ENCODE results near the gene MBP.

MBP gene

DNA sequence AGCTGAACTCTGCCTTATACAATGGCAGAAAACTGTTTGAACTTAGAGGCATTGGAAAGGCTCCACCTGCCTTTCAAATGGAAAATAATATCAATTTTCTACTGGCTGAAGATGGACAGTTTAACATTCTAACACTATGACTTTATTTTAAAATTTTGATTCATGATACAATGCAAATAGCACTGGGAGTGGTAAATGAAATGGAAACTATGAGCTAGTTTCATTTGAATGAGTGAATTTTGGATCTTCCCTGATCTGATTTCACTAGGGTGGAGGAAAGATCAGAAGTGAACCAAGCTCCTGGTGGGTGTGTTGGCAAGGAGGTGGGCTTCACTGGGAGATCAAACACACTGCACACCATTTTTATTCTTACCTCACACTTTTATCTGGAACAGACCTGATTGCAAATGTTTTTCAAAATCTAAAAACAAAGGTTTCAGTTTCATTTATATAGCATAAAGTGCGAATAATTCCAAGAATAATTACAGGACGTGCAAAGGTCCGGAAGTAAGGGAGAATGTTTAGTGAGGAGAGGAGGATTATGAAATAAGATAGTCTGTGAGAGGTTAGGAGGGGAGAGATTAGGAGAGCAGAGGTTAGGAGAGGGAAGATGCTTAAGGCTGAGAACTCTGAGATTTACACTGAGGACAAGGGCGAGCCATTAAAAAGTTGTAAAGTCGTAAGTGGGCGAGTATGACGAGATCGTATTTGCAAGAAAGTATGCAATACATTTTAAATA is 18.6 kb upstream of the MBP start:
- DNase-seq (ENCODE audit: low read depth in 2 of 2): no peak

DNA sequence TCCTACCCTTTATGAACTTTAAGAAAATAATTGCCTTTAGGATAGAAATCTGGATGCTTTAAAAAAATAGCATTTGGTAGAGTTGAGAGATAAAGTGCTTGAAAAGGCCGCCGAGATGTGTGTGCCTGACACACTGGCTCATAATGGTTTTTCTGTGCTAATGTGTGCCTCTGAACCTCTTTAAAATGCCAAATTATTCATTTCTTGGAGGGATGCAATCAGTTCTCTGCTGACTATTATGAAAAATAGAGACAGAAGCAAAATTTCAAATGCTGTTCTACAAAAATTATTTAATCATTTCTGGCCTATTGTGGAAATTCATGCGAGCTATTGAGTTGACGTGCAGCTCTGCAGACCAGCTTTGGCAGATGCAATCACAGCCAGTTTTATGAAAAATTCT is 18.0 kb upstream of the MBP start:
- DNase-seq (ENCODE audit: low read depth in 2 of 2): no peak

DNA sequence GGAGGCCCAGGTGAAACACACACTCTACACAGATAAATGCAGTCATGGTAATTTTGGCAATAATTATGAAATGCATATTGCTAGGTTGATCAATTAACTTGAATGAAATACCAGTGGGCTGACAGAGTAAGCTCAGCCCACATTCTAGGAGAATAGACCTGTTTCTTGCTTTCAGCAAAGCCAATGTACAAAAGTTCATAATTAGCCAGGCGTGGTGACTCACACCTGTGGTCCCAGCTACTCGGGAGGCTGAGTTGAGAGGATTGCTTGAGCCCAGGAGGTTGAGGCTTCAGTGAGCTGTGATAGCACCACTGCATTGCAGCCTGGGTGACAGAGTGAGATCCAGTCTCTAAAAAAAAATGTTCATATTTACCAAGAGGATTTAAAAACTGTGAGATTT is 15.7 kb upstream of the MBP start:
- no peak for DNase-seq (ENCODE audit: low read depth in 2 of 2)

DNA sequence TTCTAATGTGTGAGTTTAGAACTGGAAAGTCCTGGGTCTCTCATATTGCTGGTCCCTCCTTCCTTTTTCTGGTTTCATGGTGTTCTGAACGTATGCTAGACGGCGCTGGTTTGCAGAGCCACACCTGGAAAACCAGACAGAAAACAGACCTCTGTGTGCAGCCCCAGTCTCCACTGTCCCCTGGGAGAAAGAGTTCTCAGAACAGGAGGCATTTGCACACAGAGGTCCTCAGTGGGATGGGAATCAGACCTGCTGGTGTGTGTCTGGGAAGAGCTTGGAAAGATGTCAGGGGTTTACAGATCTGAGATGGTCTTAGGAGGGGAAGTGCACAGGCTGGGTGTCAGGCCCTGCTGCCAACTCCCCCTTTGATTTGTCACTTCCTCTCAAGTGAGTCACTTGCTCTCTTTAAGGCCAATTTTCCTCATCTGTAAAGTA is 14.9 kb upstream of the MBP start:
- DNase-seq (ENCODE audit: low read depth in 2 of 2): no peak

DNA sequence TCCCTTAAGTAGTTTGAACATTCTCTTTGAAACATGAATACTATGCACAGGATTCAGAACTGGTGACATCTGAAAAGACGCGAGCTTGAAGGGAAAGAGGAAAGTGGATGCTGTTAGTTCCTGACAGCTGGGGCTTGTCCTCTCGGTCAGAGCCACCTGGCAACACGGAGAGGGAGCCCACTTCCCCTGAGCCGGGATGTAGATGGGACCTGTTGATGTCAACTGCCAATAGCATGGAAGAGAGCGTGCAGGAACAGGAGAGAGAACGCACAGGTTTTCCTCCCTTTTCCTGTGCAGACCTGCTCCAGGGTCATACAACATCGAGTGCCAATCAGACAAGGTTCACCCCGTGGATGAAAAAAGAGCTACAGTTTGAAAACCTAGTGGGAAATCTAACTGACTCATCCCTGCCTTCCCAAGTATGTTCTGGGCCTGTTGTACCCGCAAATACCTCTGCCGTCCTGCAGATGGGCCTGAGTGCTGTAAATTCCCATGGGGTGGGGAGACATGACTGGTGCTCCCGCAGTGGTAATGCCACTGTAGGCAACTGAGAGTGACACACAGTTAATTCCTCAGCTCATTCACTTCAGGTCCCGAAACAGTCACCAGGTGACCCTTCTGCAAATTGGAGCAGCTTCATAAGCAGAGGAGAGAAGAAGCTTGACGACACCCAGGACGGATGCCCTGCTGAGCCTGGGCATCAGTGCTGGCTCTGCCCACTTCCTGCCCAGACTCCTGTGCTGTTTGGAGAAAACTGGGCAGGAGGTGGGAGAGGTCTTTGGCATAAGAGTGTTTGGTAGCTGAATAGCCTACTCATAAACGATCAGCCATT is 13.9 kb upstream of the MBP start:
- no peak for DNase-seq (ENCODE audit: low read depth in 2 of 2)

DNA sequence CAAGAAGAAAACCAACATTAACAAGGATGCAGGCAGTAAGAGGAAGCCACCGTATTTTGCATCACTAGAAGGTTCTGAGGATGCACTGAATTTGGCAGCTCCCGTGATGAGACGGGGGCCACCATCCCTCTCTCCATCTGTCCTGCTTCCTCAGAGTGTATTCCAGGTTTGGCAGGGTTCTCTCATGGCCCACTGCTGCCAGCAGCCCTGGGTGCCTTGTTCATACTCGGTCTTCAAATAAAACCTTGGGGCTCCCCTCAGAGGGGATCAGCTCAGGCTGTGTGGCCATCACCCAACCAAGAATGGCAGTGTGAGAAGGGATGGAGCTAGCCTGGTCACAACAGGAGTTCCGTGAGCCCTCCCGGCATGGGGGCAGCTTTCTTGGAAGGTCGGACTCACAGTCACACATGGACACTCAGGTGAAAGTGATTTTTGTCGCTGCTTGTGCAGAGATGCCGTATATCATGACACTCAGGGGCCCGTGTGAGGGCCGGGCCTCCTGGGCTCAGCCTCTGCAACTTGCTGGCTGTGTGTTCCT is 12.8 kb upstream of the MBP start:
- no peak for DNase-seq (ENCODE audit: low read depth in 2 of 2)

DNA sequence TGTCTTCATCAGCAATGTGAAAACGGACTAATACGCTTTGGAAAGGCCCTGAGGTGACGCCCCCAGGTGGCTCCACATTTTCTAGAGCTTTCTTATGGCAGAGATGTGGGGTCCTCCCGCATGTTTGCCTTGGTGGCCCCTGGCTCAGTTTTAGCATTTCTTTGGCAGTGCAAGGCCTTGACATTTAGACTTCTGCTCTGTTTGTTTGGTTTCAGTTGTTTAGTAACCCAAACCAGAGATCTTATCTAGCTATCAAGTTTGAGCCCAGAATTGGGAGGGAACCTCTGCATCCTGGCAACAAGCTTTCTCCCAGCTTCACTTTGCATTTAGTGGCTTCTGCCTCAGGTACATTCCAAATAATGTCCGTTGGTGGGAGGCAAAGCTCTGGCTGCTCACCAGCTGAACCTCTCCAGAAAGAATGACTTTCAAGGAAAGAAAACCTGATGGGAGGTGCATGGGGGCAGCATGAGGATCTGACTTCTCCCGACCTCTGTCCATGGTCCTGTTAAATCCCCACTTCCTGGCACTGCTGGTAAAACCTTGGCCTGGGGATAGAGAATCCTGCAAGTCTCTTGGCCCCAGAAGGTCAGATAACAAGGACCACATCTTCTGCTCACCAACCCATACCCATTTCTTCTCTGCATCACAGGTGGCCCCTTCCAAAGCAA is 12.0 kb upstream of the MBP start:
- no peak for DNase-seq (ENCODE audit: low read depth in 2 of 2)

DNA sequence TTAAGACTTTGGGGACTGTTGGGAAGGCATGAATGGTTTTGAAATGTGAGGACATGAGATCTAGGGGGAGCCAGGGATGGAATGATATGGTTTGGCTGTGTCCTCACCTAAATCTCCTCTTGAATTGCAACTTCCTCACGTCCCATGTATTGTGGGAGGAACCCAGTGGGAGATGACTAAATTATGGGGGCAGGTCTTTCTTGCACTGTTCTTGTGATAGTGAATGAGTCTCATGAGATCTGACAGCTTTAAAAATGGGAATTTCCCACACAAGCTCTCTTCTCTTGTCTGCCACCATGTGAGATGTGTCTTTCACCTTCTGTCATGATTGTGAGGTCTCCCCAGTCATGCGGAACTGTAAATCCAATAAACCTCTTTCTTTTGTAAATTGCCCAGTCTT is 11.5 kb upstream of the MBP start:
- DNase-seq (ENCODE audit: low read depth in 2 of 2): no peak

DNA sequence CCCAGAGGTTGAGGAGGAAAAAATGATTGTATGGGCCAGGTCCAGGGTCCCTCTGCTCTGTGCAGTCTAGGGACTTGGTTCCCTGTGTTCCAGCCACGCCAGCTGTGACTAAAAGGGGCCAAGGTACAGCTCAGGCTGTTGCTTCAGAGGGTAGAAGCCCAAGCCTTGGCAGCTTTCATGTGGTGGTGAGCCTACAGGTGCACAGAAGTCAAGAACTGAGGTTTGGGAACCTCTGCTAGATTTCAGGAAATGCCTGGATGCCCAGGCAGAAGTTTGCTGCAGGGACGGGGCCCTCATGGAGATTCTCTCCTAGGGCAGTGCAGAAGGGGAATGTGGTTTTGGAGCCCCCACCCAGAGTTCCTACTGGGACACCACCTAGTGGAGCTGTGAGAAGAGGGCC is 10.6 kb upstream of the MBP start:
- DNase-seq (ENCODE audit: low read depth in 2 of 2): no peak

DNA sequence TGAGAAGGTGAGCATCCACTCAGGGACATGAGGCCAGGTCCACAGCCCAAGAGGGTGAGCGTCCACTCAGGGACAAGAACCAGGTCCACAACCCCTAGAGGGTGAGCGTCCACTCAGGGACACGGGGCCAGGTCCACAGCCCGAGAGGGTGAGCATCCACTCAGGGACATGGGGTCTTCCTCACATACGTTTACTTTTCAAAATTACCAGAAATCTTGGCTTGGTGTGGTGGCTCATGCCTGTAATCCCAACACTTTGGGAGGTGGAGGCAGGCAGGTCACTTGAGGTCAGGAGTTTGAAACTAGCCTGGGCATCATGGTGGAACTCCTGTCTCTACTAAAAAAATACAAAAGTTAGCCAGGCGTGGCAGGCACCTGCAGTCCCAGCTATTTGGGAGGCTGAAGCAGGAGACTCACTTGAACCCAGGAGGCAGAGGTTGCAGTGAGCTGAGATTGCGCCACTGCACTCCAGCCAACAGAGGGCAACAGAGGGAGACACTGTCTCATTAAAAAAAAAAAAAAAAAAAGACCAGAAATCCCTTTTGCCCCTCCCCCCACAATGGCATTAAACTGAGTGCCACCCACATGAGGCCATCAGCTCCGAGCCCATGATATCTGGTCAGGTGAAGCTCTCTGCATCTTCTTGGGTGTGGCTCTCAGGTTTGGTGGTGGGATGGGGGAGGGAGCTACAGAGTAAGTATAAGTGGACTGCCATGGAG is 9.0 kb upstream of the MBP start:
- no peak for DNase-seq (ENCODE audit: low read depth in 2 of 2)

DNA sequence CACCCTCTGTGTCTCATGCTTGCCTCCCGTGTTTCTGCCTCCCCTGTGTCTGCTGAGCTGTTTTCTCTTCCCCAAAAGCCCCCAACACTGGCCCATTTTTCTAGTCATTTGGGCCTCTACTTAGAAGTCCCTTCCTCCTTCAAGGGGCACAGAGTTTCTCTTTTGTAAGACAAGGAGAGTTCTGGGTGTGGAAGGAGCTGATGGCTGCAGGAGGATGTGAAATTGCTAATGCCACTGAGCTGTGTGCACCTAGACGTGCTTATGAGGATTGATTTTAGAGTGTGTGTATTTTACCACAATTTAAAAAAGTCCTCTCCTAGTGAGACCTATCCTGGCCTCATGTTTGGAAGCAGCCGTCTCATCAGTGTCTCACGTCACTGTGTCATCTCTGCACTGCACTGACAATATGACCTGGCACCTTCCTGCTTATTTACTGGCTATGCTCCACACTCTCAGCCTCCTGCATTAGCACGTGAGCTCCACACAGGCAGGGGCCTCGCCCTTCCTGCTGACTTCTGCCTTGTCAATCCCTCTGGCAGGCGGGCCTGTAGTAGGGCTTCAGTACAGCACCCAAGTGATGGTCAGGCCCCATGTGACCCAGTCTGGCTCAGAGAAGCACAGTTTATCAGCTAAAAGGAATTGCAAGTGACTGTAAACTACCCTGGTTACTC is 8.0 kb upstream of the MBP start:
- no peak for DNase-seq (ENCODE audit: low read depth in 2 of 2)

DNA sequence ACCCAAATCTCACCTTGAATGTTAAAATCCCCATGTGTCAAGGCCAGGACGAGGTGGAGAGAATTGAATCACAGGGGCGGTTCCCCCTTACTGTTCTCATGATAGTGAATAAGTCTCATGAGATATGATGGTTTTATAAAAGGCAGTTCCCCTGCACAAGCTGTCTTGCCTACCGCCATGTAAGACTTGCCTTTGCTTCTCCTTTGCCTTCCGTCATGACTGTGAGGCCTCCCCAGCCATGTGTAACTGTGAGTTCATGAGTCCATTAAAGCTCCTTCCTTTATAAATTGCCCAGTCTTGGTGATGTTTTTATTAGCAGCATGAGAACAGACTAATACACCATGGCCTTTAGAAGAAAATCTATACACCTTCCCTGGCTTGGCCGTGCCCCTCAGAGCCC is 7.4 kb upstream of the MBP start:
- DNase-seq (ENCODE audit: low read depth in 2 of 2): no peak

DNA sequence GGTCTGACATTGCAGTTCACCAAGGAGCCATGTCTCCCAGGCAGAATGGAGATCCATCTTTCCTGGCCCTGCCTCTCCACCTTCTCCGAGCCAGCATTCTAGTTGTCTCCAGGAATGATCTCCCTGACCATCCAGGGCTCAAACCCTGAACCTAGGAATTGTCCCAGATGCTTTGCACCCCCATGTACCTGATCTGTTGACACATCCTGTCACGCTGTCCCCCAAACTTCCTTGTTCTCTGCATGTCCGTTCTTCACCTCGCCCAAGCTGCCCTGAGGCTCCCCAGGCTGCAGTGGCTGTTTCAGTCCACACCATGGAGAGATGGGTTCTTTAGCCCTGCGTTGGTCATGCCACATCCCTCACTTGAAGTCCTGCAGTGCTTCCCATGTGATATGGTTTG is 7.0 kb upstream of the MBP start:
- DNase-seq (ENCODE audit: low read depth in 2 of 2): no peak

DNA sequence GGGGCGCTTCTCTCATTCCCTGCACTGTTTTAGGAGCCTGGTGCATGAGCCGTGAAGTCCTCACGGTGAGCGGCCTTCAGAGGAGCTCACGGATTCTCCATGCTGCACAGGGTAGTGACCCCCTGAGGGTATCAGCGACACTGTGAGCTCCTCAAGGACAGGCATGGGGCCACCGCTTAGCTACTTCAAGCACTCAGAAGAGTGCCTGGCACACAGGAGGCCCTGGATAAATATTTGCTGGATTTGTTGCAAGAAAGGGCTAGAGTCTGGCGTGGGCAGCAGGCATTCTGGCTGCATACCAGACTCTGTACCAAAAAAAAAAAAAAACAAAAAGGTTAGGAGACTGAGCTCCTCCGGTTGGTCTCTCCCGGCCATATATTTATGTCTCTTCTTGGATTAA is 5.7 kb upstream of the MBP start:
- no peak for DNase-seq (ENCODE audit: low read depth in 2 of 2)

DNA sequence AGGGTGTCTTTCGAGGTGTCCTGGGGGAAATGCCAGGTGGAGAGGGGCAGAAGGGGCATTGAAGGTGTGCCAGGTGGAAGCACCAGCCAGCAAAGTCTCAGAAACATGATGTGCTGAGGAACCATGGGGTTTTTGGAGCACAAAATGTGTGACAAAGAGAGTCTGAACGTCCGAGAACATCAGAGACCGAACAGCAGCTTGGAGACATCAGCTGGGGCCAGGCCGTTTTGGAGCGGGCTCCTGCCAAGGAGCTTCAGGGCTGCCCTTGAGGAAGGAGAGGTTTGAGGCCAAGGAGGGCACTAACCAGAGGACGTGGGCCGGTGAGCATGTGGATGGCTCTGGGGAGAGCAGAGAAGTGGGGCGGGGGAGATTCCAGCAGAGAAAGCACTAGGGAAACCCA is 5.3 kb upstream of the MBP start:
- no peak for DNase-seq (ENCODE audit: low read depth in 2 of 2)

DNA sequence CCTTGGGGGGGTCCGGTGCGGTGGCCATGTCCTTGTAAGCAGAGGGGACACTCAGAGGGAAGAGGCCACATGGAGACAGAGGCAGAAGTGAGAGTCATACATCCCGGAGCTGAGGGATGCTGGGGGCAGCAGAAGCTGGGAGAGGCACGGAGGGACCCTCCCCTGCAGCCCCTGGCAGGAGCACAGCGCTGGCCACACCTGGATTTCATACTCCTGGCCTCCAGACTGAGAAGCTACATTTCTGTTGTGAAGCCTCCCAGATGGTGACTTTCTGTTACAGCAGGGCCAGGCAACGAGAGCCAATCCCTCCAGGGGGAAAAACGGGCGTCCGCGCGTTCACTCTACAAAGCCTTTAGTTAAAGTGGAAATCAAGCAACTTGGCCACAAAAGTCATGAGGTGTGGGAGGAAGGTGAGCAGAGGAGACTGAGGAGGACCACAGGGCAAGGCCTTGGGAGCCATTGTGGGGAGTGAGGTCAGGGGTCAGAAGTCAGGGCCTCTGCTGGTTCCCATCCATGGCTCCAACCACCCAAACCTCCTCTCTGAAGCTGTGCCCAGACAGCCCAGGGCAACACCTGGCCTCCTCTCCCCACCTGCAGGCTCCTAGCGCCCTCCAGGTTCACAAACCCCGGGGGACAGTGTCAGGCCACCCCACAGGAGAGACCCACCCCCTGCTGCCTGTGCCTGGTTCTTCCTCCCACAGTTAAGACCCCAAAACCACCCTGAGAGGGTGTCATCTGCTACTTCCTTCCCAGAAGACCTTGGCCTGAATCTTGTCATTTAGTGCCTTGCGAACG is 4.5 kb upstream of the MBP start:
- no peak for DNase-seq (ENCODE audit: low read depth in 2 of 2)

DNA sequence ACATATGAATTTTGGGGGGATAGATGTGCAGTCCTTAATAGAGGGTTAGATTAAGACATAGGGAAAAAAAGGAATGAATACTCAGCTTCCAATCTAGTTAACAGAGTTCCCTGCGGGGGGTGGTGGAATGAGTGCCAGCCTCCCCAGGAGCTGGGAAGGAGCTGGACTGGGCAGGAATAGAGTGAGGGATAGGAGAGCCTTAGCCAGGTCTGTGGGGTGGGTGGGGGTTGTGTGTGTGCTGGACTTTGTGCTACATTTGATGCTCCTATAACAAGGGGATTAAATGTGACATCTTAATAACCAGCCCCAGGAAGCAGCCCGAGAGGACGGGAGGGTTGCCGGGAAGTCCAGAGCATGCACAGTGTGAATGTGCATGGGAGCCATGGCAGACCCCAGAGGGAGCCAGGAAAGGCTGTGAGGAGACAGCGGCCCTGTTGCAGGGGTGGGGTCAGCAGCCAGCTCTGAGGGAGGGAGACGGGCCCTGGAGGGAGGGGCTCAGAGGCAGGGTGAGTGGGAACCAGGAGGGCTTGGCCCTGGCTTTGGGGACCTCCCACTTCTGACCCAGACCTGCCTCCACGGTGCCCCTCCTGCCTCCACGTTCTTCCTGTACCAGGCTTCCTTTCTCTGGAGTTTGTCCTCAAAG is 3.6 kb upstream of the MBP start:
- no peak for DNase-seq (ENCODE audit: low read depth in 2 of 2)

DNA sequence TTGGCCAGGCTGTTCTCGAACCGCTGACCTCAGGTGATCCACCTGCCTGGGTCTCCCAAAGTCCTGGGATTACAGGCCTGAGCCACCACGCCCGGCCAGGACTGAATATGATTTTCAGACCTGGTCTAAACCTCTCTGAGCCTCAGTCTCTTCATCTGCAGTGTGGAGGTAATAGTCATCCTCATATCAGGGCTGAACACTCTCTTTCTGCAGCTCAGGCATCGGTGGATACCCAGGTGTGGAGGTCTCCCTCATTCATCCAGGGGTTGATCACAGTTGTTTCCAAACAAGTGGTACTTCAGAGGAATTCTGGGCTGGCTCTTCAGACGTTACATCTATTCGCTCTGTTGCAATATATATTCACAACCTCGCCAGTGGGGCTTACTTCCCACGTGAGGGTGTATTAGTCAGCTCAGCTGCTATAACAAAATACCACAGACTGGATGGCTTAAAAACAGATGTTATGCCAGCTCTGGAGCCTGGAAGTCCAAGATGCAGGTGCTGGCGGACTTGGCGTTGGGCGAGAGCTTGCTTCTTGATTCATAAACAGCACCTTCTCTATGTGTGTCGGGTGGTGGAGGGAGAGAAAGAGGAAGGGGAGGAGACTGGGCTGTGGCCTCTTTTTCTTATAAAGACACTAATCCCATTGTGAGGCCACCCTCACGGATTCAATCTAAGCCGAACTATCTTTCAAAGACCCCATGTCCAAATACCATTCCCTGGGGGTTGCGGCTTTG is 2.9 kb upstream of the MBP start:
- DNase-seq (ENCODE audit: low read depth in 2 of 2): no peak

DNA sequence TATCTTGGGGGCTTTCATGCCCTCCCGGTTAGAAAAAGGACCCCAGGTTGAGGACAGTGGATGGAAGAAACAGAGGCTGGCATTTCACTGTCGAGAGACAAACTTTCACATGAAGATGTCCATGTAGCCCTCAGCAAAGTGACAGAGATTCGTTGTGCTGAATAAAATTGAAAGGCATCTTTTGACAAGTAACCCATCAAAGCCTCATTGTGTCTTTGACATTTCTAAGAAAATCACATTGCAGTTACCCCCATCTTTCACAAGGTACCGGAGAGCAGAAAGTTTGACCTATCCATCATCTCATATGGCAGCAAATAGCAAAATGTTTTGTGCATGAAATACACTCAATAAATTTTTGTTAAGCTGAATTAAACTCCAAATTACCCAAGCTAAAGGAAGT is 2.0 kb upstream of the MBP start:
- no peak for DNase-seq (ENCODE audit: low read depth in 2 of 2)

Data from fibroblast of skin of left quadriceps (primary cell).